ENCODE measurements around the gene STMN3.

Gene STMN3

GRCh38 chr20:63653041-63653973 lies at the start of gene STMN3:
STMN3 (minus strand) TSS chr20:63653424; CDS start chr20:63653345, 79 bp downstream.
- Histone ChIP-seq H3K4me3 (peak within 1 kb of the TSS; percentile 95), H3K27ac (peak within 1 kb of the TSS; percentile 83)

GRCh38 chr20:63702036-63702665 lies 48.9 kb upstream of the STMN3 start:
- H3K27ac ChIP-seq: no peak overlapping the region
- peaks cover 10% of the 10 kb centered on the region; the same call in 1 of the 2 replicates for H3K36me3 ChIP-seq (ENCODE audit: insufficient read depth, low read length)
- DNase-seq (ENCODE audit: low read depth, low spot score): no peak
- no peak overlapping the region for H3K9ac ChIP-seq (ENCODE audit: insufficient read length)
- H3K4me3 ChIP-seq: no peak overlapping the region
- TF ChIP-seq EZH2 (IDR thresholded peaks at IDR 0.05) (no peak), POLR2AphosphoS5 (IDR thresholded peaks at IDR 0.05; ENCODE audit: borderline replicate concordance, low read depth, low read length) (peak; percentile 21)
- H3K9me3 ChIP-seq (ENCODE audit: low read depth, low read length): no peaks in the 10 kb centered on the region

More at GRCh38 chr20:63653041-63653973, at the start of gene STMN3:
- DNase-seq (ENCODE audit: low read depth, low spot score): peak; percentile 58
- Histone ChIP-seq H3K9ac (ENCODE audit: insufficient read length) (peak within 1 kb of the TSS; percentile 65), H3K9me3 (ENCODE audit: low read depth, low read length) (no peaks in the 10 kb centered on the region), H3K36me3 (ENCODE audit: insufficient read depth, low read length) (no peaks in the 10 kb centered on the region)
- TF ChIP-seq POLR2AphosphoS5 (IDR thresholded peaks at IDR 0.05; ENCODE audit: borderline replicate concordance, low read depth, low read length): peak; percentile 85
- no peak for TF ChIP-seq FOXP2 (optimal IDR thresholded peaks at IDR 0.05; ENCODE audit: control extremely low read depth, extremely low read length, insufficient read depth)
- no peak for TF ChIP-seq EZH2 (IDR thresholded peaks at IDR 0.05)

GRCh38 chr20:63701329-63702035 lies 48.3 kb upstream of the STMN3 start:
- H3K36me3 ChIP-seq (ENCODE audit: insufficient read depth, low read length): peaks cover 7% of the 10 kb centered on the region; the same call in 1 of the 2 replicates
- TF ChIP-seq FOXP2 (optimal IDR thresholded peaks at IDR 0.05; ENCODE audit: control extremely low read depth, extremely low read length, insufficient read depth) (no peak), POLR2AphosphoS5 (IDR thresholded peaks at IDR 0.05; ENCODE audit: borderline replicate concordance, low read depth, low read length) (no peak; the same call in 1 of the 2 replicates), EZH2 (IDR thresholded peaks at IDR 0.05) (no peak)
- no peak overlapping the region for H3K4me3 ChIP-seq
- no peak overlapping the region for H3K9ac ChIP-seq (ENCODE audit: insufficient read length)
- no peak for DNase-seq (ENCODE audit: low read depth, low spot score)
- no peaks in the 10 kb centered on the region for H3K9me3 ChIP-seq (ENCODE audit: low read depth, low read length)
- H3K27ac ChIP-seq: no peak overlapping the region

GRCh38 chr20:63701051-63701328 lies 47.8 kb upstream of the STMN3 start:
- Histone ChIP-seq H3K9ac (ENCODE audit: insufficient read length) (no peak overlapping the region), H3K27ac (no peak overlapping the region), H3K9me3 (ENCODE audit: low read depth, low read length) (no peaks in the 10 kb centered on the region), H3K36me3 (ENCODE audit: insufficient read depth, low read length) (peaks cover 5% of the 10 kb centered on the region; the same call in 1 of the 2 replicates), H3K4me3 (no peak overlapping the region)
- TF ChIP-seq POLR2AphosphoS5 (IDR thresholded peaks at IDR 0.05; ENCODE audit: borderline replicate concordance, low read depth, low read length): no peak
- no peak for TF ChIP-seq FOXP2 (optimal IDR thresholded peaks at IDR 0.05; ENCODE audit: control extremely low read depth, extremely low read length, insufficient read depth)
- TF ChIP-seq EZH2 (IDR thresholded peaks at IDR 0.05): no peak
- DNase-seq (ENCODE audit: low read depth, low spot score): no peak

- DNase-seq (ENCODE audit: low read depth, low spot score): no peak
- Histone ChIP-seq H3K9me3 (ENCODE audit: low read depth, low read length) (no peaks in the 10 kb centered on the region), H3K4me3 (no peak overlapping the region), H3K27ac (no peak overlapping the region), H3K9ac (ENCODE audit: insufficient read length) (no peak overlapping the region), H3K36me3 (ENCODE audit: insufficient read depth, low read length) (no peaks in the 10 kb centered on the region; the same call in 1 of the 2 replicates)
- TF ChIP-seq FOXP2 (optimal IDR thresholded peaks at IDR 0.05; ENCODE audit: control extremely low read depth, extremely low read length, insufficient read depth) (no peak), EZH2 (IDR thresholded peaks at IDR 0.05) (no peak), POLR2AphosphoS5 (IDR thresholded peaks at IDR 0.05; ENCODE audit: borderline replicate concordance, low read depth, low read length) (no peak)
These were observed 47.2 kb upstream of the STMN3 start for GRCh38 chr20:63700199-63701050.

- H3K4me3 ChIP-seq: no peak overlapping the region
- TF ChIP-seq POLR2AphosphoS5 (IDR thresholded peaks at IDR 0.05; ENCODE audit: borderline replicate concordance, low read depth, low read length) (0 out of 2 replicates have a peak, but pooled peaks have one; percentile 4), FOXP2 (optimal IDR thresholded peaks at IDR 0.05; ENCODE audit: control extremely low read depth, extremely low read length, insufficient read depth) (no peak)
- no peak overlapping the region for H3K27ac ChIP-seq
- DNase-seq (ENCODE audit: low read depth, low spot score): no peak
- H3K9ac ChIP-seq (ENCODE audit: insufficient read length): no peak overlapping the region
- H3K9me3 ChIP-seq (ENCODE audit: low read depth, low read length): no peaks in the 10 kb centered on the region
- no peaks in the 10 kb centered on the region for H3K36me3 ChIP-seq (ENCODE audit: insufficient read depth, low read length)
These were observed 46.4 kb upstream of the STMN3 start for GRCh38 chr20:63699466-63700198.

Measured in SK-N-MC (cell line).